ENCODE data around the gene CMIP. TPM values are rescaled to one million over a fixed set of nuclear protein-coding genes. Genes with fewer than 3 reads are reported as not detected.
A peak's percentile ranks its signal among the peaks of the same experiment; 100 is the strongest.

Gene CMIP
- total RNA-seq, 3 donors from 2014 or later = 73.3 to 127 (median 79.8) TPM

DNA sequence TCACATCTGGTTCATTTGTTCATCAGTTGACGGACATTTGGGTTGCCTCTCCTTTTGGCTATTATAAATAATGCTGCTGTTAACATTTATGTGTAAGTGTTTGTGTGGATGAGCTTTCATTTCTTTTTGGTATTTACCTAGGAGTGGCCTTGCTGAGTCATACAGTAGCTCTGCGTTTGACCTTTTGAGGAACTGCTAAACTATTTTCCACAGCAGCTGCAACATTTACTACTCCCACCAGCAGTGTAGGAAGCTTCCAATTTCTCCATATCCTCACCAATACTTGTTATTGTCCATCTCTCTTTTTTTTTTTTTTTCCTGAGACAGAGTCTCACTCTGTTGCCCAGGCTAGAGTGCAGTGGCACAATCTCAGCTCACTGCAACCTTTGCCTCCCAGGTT, 313.8 kb downstream of the CMIP start:
- ATAC-seq (peak; percentile 76), DNase-seq (no peak)
- no peaks in the 10 kb centered on the region for H3K4me1 ChIP-seq (ENCODE audit: low read depth)

More for the DNA sequence above, 313.8 kb downstream of the CMIP start:
- intact Hi-C loops (cut with DNase I, micrococcal nuclease) = no loop called here
- H3K36me3 ChIP-seq (ENCODE audit: low read depth) = no peaks in the 10 kb centered on the region
- H3K4me3 ChIP-seq = no peak overlapping the region
- TF ChIP-seq, protein P1, sequence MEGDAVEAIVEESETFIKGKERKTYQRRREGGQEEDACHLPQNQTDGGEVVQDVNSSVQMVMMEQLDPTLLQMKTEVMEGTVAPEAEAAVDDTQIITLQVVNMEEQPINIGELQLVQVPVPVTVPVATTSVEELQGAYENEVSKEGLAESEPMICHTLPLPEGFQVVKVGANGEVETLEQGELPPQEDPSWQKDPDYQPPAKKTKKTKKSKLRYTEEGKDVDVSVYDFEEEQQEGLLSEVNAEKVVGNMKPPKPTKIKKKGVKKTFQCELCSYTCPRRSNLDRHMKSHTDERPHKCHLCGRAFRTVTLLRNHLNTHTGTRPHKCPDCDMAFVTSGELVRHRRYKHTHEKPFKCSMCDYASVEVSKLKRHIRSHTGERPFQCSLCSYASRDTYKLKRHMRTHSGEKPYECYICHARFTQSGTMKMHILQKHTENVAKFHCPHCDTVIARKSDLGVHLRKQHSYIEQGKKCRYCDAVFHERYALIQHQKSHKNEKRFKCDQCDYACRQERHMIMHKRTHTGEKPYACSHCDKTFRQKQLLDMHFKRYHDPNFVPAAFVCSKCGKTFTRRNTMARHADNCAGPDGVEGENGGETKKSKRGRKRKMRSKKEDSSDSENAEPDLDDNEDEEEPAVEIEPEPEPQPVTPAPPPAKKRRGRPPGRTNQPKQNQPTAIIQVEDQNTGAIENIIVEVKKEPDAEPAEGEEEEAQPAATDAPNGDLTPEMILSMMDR (IDR thresholded peaks at IDR 0.05) = no peak
- H3K9me3 ChIP-seq = no peaks in the 10 kb centered on the region

Small RNA genes lying within 50 kb of the gene (microRNA-seq; reads per million reads assigned to microRNA genes)
- not detected for gene MIR6504
- gene MIR7854 = 1.4 reads per million

Other genes starting within 250 kb of the CMIP start
- 1 to 10 TPM; 2.2 to 6.5 (median 4.5) TPM for gene BCO1, start 206.1 kb upstream of the CMIP start, total RNA-seq
- 10 to 100 TPM; 15.5 to 23.2 (median 21.1) TPM for gene GAN, start 129.8 kb upstream of the CMIP start, total RNA-seq

Data from mucosa of descending colon (tissue), 3 donors.